Retinal pigment epithelial cell (primary cell): ENCODE data around the gene UNC13C.

ENCODE experiments used
- DNase-seq: peaks from one replicate; pipeline ENCODE4 v3.0.0-alpha.2; 2010; ENCODE audit warnings: low read depth
- H3K4me3 ChIP-seq: 2 replicates; pipeline ENCODE4 v1.5.1; 2011; ENCODE audit warnings: mild to moderate bottlenecking, low read length, control low read depth, moderate library complexity
- TF ChIP-seq, protein P1 (sequence below): conservative IDR thresholded peaks from 2 replicates; pipeline ENCODE4 v1.5.1; 2011; ENCODE audit warnings: low read depth, low read length, control low read depth, inconsistent platforms

UNC13C gene

GRCh38 chr15:54307252-54307902 is 329.1 kb downstream of the UNC13C start:
- no peak for DNase-seq
- TF ChIP-seq, protein P1, sequence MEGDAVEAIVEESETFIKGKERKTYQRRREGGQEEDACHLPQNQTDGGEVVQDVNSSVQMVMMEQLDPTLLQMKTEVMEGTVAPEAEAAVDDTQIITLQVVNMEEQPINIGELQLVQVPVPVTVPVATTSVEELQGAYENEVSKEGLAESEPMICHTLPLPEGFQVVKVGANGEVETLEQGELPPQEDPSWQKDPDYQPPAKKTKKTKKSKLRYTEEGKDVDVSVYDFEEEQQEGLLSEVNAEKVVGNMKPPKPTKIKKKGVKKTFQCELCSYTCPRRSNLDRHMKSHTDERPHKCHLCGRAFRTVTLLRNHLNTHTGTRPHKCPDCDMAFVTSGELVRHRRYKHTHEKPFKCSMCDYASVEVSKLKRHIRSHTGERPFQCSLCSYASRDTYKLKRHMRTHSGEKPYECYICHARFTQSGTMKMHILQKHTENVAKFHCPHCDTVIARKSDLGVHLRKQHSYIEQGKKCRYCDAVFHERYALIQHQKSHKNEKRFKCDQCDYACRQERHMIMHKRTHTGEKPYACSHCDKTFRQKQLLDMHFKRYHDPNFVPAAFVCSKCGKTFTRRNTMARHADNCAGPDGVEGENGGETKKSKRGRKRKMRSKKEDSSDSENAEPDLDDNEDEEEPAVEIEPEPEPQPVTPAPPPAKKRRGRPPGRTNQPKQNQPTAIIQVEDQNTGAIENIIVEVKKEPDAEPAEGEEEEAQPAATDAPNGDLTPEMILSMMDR: no peak
- H3K4me3 ChIP-seq: no peak overlapping the region

- TF ChIP-seq, protein P1: no peak
- no peak for DNase-seq
These were observed 329.7 kb downstream of the UNC13C start for GRCh38 chr15:54307926-54308325.

DNA sequence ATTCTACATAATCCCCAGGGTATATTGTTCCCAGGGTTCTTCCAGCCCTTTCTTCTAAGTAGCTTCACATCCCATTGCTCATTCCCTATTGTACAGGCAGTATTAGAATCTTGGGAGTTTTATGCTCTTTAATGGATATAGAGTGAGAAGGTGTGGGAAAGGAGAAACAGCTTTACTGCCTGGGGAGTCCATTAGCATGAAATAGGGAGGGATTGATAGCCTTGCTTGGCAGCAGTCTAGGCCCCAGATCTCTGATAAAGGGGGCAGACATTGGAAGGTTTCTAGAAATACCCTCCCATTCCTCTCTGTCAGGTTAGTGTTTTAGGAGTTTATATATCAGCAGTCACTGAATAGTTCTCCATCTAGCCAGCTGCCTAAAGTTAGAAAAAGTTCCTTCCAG is 334.3 kb downstream of the UNC13C start:
- TF ChIP-seq, protein P1: no peak
- no peak for DNase-seq
- H3K4me3 ChIP-seq: no peak overlapping the region

More at GRCh38 chr15:54307926-54308325, 329.7 kb downstream of the UNC13C start:
- H3K4me3 ChIP-seq: no peak overlapping the region

DNA sequence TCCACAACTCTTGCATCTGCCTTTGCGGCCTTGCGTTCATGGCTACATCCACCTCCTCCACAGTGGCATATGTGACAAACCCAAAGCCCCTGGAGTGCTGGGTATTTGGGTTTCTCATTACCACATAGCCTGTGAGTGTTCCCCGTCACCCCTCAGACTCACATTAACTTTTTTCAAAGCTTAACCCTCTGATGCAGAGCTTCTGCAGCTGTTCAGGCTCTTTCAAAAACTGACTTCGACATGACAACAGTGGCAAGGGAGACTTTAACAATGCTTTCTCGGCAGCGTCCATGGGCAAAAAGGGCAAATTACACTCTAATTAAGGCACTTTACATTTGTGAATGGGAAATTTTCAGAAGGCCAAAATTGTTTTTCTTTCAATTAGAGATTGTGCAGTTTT is 343.2 kb downstream of the UNC13C start:
- no peak overlapping the region for H3K4me3 ChIP-seq
- TF ChIP-seq, protein P1: no peak
- DNase-seq: no peak

- H3K4me3 ChIP-seq: no peak overlapping the region
These were observed 344.1 kb downstream of the UNC13C start for GRCh38 chr15:54322341-54322740.

DNA sequence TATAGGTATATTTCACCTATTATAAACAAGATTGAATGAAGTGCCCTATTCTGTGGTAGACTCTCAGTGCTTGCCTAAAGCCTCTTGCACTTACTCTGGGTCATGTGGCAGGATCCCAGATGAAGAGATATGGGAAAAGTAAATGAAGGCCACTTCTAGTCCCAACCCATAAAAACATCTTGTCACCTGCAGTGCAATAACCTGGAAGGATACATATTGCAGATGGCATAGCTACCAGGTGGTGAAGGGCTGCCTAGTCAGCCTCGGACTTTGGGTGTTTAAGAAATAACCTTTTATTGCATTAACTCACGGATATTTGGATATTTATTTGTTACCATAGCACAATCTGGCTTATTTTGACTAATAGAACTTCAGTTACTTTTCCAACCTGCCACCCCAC is 367.1 kb downstream of the UNC13C start:
- no peak overlapping the region for H3K4me3 ChIP-seq
- TF ChIP-seq, protein P1: no peak
- DNase-seq: no peak

More at GRCh38 chr15:54322341-54322740, 344.1 kb downstream of the UNC13C start:
- no peak for DNase-seq
- TF ChIP-seq, protein P1: no peak

GRCh38 chr15:54345827-54346226 is 367.6 kb downstream of the UNC13C start:
- TF ChIP-seq, protein P1: no peak
- no peak for DNase-seq
- H3K4me3 ChIP-seq: no peak overlapping the region
